ENCODE data around the gene SLC17A2. TPM values are rescaled to one million over a fixed set of nuclear protein-coding genes. Genes with fewer than 3 reads are reported as not detected.
"Not testable (repeated sequence)": the region's sequence is repeated elsewhere in the genome, so short reads cannot be mapped to it uniquely, and the experiment has no call there.

The SLC17A2 gene
- total RNA-seq, 4 donors from 2014 or later, result not detected

- no peak for ATAC-seq
- Histone ChIP-seq H3K36me3 (no peaks in the 10 kb centered on the region), H3K27me3 (no peaks in the 10 kb centered on the region), H3K4me1 (no peaks in the 10 kb centered on the region), H3K9me3 (no peaks in the 10 kb centered on the region), H3K4me3 (no peak overlapping the region), H3K27ac (no peak overlapping the region)
- WGBS, 2 donors (ENCODE audit: low coverage in 1 of 2), result 89% methylated on average over 1 to 2 of the region's 2 CpGs
- TF ChIP-seq POLR2AphosphoS5 (IDR thresholded peaks at IDR 0.05) (no peak), EP300 (IDR thresholded peaks at IDR 0.05) (no peak), CTCF (IDR thresholded peaks at IDR 0.05) (no peak), POLR2A (IDR thresholded peaks at IDR 0.05) (no peak)
Measured at GRCh38 chr6:25946631-25947030, 16.1 kb upstream of the SLC17A2 start.

GRCh38 chr6:25945738-25946137 is 15.2 kb upstream of the SLC17A2 start:
- not testable (repeated sequence) for H3K9me3 ChIP-seq, H3K4me1 ChIP-seq, H3K4me3 ChIP-seq, H3K27ac ChIP-seq, ATAC-seq, H3K27me3 ChIP-seq, H3K36me3 ChIP-seq
- WGBS, 2 donors (ENCODE audit: low coverage in 1 of 2), result 90 to 100% methylated on average over 2 to 3 of the region's 3 CpGs

GRCh38 chr6:25944688-25945574 is 14.4 kb upstream of the SLC17A2 start:
- H3K27me3 ChIP-seq, result no peaks in the 10 kb centered on the region
- no peak overlapping the region for H3K27ac ChIP-seq
- no peak for ATAC-seq
- H3K4me3 ChIP-seq, result no peak overlapping the region
- WGBS, 2 donors (ENCODE audit: low coverage in 1 of 2), result 37 to 49% methylated on average over 3 to 8 of the region's 8 CpGs
- H3K36me3 ChIP-seq, result no peaks in the 10 kb centered on the region
- H3K4me1 ChIP-seq, result no peaks in the 10 kb centered on the region
- no peaks in the 10 kb centered on the region for H3K9me3 ChIP-seq
- TF ChIP-seq POLR2A (IDR thresholded peaks at IDR 0.05), result no peak
- no peak for TF ChIP-seq EP300 (IDR thresholded peaks at IDR 0.05)
- no peak for TF ChIP-seq POLR2AphosphoS5 (IDR thresholded peaks at IDR 0.05)
- no peak for TF ChIP-seq CTCF (IDR thresholded peaks at IDR 0.05)

GRCh38 chr6:25943887-25944286 is 13.4 kb upstream of the SLC17A2 start:
- no peaks in the 10 kb centered on the region for H3K27me3 ChIP-seq
- TF ChIP-seq CTCF (IDR thresholded peaks at IDR 0.05), result no peak
- no peak for TF ChIP-seq POLR2AphosphoS5 (IDR thresholded peaks at IDR 0.05)
- no peak for TF ChIP-seq EP300 (IDR thresholded peaks at IDR 0.05)
- TF ChIP-seq POLR2A (IDR thresholded peaks at IDR 0.05), result no peak
- no peaks in the 10 kb centered on the region for H3K4me1 ChIP-seq
- 85 to 92% methylated on average over 1 of the region's 1 CpG for WGBS, 2 donors (ENCODE audit: low coverage in 1 of 2)
- H3K4me3 ChIP-seq, result no peak overlapping the region
- H3K36me3 ChIP-seq, result no peaks in the 10 kb centered on the region
- no peak for ATAC-seq
- H3K9me3 ChIP-seq, result no peaks in the 10 kb centered on the region
- H3K27ac ChIP-seq, result no peak overlapping the region

GRCh38 chr6:25942561-25943147 is 12.2 kb upstream of the SLC17A2 start:
- no peak for ATAC-seq
- Histone ChIP-seq H3K9me3 (no peaks in the 10 kb centered on the region), H3K4me3 (no peak overlapping the region), H3K4me1 (no peaks in the 10 kb centered on the region), H3K27ac (no peak overlapping the region), H3K27me3 (no peaks in the 10 kb centered on the region), H3K36me3 (no peaks in the 10 kb centered on the region)
- TF ChIP-seq POLR2AphosphoS5 (IDR thresholded peaks at IDR 0.05) (no peak), CTCF (IDR thresholded peaks at IDR 0.05) (peak in 1 of 4 experiments; percentile 16)
- WGBS, 2 donors (ENCODE audit: low coverage in 1 of 2), result 29 to 36% methylated on average over 3 of the region's 3 CpGs

Measured in gastroesophageal sphincter (tissue), 4 donors.